Limb (tissue), 2 donors: ENCODE measurements around the gene RANBP3L.
"Not testable (repeated sequence)": the region's sequence is repeated elsewhere in the genome, so short reads cannot be mapped to it uniquely, and the experiment has no call there.

Source experiments
- DNase-seq, 2 donors: peaks; one replicate each; pipeline ENCODE4 v3.0.0-alpha.2; 2016; ENCODE audit errors: extremely low spot score in 2 of 2

RANBP3L gene

DNA sequence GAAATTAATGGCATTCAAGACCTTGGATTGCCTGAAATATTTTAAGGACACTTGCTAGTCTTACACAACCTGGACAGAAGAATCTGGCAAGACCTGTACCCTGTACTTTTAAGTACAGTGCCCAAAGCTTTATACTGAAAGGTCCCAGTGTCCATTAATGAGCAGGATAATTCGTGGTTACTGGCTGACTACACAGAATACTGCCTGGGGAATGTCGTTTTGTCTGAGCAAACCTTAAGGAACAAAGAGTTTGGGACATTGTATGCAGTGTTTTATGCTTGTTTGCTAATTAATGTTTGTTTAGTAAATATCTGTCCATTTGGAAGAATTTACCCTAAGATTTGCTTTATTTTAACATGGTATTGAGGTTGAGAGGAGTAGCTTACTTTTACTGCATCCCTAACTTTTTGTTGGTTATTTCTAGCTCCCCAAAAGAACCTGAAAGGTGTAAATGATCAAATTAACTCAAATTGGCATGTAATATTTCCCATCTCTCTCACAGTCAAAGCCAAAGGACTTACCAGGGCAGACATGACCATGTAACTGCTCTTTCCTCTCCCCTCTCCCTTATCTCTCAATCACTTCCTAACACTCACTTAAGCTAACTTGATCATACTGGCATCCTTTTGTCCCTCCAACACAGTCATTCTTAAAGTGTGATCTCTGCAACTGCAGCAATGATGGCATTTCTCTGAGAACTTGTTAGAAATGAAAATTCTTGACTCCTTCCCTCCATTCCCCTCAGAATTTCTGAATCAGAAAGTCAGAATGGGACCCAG lies 15.7 kb downstream of the RANBP3L start:
- no peak for DNase-seq

DNA sequence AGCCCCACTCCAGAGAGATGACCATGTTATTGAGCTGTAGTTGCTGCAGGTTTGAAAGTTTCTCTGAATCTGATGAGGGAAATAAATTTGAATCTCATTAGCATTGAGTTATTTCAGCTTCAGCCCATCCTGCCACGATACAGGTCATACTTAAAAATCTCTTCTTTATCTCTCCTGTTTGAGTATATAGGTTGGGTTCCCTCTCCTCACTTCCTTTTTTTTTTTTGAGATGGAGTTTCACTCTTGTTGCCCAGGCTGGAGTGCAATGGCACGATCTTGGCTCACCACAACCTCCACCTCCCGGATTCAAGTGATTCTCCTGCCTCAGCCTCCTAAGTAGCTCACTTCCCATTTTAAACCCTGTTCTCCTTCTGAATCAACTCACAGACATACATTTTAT lies 17.9 kb downstream of the RANBP3L start:
- DNase-seq: not testable (repeated sequence)

DNA sequence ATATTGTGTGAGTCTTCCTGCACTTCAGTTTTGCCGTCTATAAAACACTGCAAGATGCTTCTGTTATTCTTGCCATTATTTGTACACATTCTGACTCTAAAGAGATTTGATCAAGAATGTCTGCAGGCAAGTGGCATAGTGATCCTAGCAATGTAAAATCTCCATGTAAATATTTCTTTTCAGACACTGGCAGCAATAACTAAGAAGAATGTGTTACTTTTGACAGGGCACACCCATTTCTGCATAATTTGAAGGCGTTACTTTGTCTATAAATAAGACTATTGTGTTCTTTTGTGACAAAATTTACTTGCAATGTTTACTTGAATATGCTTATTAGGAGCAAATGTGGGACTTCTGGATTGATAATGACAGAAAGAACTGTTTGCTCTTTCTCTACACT lies 20.1 kb downstream of the RANBP3L start:
- no peak for DNase-seq

DNA sequence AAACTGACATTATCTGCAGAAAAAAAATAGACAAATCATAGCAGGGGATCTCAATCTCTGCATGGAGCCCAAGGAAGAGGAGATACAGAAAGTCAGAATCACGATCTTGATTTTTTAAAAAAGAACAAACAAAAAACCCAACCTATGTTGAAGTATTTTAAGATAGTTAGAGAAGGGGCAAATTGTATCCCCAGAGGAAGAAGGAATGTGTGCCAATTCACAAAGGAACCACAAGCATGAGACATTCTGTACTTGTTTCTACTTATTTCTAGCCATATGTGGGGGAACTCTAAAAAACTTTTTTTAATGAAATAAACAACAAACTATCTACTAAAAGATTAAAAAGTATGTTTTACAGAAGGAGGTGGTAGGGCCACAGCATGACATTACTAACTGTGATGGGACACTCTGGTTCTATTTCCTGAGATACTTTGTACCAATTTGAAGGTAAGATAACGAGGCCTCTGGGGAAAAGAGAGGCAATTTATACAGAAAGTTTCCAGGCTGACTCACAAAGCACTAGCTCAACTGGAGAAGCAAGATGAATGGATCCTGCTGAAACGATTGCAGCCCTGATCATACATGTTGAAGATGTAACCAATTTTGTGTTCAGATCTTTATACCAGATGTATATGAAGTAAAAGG lies 22.5 kb downstream of the RANBP3L start:
- no peak for DNase-seq

DNA sequence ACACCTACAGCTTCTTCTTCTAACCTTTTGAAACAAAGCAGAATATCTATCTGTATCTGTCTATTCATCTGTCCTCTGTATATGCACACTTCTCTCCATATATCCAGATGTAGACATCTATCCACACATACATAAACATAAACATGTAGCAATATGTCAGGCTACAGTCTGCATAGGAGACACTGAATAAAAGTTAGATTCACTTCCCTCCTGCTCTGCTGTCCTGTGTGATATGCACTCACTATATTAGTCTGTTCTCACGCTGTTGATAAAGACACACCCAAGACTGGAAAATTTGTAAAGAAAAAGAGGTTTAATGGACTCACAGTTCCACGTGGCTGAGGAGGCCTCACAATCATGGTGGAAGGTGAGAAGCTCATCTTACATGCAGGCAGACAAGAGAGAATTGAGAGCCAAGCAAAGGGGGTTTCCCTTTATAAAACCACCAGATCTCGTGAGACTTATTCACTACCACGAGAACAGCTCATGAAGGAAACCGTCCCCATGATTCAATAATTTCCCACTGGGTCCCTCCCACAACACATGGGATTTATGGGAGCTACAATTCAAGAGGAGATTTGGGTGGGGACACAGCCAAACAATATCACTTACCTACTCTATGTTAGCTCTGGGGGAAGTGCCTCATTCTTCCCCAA lies 24.1 kb downstream of the RANBP3L start:
- DNase-seq: no peak

DNA sequence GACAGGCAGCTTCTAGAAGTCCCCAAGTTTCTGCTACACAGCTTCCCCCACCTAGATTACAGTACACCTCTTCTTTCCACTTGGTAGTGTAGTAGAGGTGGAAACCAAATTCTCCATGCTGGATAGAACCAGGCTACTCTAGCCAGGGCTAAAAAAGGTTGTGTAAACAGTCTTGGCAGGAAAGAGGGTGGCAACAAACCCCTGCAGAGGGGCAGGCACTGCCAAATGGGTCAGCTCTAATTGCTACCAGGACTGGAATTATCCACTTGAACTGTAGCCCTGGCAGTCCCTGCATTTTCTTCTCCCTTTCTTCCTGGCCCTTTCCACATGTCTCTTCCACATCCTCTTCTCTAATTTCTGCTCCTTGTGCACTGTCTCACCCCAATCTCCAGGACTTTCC lies 24.8 kb downstream of the RANBP3L start:
- DNase-seq: no peak

DNA sequence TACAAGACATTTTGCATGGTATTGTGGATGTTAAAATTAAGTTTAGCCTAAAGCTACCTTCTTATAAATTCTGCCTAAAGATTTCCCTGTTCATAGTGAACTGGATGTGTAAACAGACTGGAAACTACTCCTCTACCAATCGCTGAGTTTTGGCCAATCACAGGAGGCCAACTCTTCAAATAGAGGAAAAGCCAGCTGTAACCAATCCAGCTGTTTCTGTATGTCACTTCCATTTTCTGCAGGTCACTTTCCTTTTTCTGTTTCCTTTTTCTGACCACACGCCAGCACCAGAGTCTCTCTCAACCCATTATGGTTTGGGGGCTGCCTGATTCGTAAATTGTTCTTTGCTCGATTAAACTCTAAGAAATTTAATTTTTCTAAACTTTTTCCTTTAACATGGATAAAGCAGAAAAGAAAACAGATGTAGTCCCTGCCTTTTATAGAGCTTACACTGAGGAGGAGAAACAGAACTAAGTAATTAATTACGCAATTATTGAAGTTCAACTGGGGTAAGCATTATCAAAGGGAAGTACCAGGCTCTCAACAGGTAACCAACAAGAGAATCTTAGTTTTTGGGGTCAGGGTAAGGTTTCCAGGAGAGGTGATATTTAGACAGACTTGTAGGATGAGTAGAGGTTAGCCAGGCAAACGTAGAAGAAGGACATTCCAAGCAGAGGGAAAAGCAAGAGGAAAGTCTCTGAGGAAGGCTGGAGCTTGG lies 27.7 kb downstream of the RANBP3L start:
- no peak for DNase-seq

DNA sequence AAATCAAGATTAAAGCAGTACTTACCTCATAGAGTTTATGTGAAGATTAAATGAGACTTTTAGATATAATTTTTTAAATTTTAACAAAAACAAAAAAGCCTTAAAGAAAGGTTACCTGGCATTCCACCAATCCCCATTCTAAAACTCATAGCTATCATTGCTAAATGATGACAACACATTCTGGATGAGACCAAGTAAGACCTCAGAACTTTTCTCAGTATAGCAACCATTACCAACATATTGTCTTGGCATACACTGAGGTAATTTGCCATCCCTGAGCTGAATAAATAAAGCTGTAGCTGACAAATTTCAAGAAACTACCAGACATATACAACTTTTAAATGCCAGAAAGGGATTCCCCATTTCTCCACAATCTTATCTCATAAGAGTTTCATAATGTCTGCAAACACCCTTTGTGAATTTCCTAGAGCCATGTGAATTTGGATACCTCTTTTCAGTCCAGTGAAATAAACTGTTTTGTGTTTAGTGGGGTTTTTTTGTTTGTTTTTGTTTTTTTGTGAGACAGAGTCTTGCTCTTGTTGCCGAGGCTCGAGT lies 29.5 kb downstream of the RANBP3L start:
- DNase-seq: no peak

DNA sequence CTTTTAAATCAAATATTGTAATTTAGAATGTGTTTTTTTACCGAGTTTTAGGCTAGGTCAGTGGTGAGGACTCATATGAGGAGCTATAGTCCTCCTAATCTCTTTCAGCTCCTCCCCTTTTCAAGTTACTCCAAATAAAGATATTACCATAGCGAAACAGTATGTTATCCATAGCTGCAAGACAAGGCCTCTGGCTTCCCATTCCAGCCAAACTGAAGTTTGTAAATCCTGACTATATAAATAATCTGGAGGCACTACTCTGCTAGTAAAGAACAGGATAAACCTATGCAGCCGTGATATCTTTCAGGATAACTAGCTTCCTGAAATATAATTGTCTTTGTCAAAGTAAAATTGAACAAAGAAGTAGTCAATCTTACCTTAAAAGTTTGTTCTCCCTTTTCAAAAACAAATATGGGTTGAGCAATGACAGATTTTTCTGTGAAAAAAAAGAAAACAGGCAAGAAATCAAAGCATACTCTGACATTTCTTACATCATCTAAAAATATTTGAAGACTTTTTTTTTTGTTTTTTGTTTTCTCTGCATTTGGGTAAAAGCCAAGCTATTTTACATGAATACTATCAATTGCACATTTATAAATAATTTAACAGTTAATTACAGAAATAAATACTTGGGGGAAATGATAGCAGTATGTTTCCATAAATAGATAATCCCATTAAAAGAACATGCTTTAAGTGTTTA lies 30.7 kb downstream of the RANBP3L start:
- DNase-seq: no peak

DNA sequence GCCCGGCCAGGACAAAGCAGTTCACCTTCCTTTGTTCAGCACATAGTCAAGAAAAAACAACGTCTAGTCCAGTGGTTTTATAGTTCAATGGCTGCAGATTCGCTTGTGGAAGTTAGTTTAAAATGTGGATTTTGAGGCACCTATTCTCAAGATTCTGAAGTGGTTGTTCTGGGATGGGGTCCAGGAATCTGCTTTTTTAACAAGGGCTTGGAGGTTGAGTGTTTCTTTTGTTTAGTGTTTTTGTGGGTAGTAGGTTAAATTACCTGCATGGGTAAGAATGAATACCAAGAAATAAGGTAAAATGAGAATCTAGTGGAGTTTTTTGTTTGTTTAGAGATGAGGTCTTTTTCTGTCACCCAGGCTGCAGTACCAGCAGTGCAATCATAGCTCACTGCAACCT lies 31.5 kb downstream of the RANBP3L start:
- DNase-seq: no peak

DNA sequence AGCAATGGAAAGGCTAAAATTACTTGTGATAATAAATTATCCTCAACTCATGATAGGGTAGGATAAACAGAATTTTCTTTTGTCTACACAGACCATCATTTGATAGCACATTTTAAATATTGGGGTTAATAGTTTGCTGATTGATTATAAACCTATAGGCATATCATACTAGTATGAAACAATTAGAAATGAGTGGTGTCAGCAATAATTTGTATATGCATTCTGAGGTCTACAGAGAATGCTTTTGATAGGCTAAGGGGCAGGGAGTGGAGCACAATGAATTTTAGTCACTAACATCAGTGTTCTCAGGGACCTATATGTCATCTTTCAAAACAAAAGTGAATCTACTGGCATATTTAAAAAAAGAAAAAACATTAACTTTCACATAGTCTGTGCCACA lies 32.2 kb downstream of the RANBP3L start:
- no peak for DNase-seq

DNA sequence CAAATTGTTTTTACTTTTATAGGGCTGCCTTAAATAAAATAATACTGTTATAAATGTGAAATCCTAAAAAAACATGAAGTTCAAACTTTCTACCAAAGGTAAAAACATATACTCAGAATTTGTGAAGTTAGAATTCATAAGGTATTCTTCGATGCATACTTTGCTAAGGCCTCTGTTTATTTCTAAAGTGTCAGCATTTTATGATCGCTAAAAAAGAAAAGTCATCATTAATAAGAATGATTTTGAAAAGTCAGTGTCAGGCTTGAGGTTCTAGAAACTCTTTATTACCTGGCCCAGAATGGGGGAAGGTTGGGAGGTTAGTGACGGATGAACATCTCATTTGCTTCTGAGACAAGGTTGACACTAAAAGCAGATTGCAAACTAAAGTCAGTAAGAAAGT lies 33.8 kb downstream of the RANBP3L start:
- DNase-seq: no peak

DNA sequence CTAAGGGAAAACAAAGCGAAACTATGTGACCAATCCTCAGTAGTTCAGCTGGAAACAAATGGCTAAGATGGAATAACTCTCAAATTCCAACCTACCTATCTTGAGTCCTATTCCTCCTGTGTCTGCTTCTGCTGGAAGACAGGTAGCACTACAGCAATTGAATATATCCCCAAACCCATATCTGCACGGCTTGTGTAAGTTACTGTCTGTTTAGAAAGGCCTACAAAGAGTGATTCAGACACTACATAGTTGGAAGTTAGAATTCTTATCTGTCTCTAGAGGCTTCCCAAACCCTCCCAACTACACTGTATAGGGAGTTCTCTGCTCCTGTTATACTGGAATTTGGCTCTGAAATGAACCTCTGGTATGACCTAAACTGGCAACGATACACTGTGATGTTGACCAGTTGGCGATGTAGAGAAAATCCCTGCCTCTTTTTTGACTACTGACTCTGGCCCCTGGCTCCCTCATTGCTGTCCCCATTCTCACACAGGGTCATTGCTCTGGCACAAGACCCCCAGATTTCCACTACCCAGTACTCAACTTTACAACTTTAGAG lies 37.4 kb downstream of the RANBP3L start:
- no peak for DNase-seq

DNA sequence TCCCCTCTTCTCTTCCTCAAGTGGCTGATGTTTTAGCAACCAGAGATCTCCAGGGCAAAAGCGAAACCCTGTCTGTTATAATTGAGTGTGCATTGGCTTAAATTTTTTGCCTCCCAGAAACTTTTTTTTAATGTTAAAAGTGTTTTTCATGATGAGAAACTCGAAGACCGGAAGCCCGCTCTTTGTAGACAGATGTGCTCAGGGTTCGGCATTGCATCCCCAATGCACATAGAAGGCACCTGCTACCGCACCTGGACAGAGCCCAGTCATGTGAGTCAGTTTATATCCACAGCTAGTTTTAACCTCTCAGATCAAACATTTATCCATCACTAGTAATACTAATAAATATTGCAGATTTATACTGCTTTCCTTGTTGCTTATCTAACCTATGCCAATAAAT lies 40.5 kb downstream of the RANBP3L start:
- no peak for DNase-seq

DNA sequence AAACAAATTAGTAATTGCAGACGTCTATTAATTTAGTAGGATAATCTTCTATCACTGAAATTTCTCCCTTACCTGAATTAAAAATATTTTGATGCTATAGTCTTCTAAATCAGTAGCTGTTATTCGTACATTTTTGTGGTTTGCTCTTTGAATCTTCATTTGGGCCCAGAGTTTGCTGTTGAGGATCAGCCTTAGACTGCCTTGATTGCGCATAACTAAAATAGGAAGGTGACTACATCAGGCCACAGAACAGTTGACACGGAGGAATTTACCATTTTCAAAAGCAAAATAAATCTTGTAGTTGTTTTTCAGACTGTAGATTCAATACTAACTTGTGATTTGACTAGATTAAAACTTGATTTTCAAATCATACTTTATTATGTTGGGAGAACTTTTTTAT lies 48.1 kb downstream of the RANBP3L start:
- no peak for DNase-seq

DNA sequence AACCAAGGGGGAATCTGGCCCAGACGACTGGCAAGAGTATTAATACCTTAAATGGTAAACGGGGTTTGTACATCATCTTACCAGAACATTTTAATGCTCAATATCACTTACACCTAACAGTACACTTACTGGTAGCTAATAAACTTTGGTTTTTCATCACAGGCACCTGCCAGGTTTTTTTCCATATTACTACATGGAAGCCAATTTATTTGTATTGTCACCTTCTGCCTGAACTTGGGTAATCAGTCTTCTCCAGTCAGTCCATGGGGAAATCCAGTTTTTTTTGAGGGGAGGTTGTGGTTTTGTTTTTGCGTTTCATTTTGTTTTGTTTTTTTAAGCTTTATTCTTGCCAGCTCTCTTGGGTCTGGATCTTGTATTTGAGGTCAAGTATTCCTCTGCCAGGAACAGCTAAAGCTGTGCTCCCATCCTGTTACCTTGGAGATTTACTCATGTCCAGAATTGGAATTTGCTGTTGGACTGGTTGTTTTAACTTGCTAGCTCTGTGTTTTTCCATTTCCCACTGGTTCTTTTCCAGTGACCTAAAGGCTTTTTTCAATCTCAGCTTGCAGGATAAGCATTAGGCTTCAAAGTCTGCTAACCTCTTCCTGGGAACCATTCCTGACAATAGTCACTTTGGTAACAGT lies 48.9 kb downstream of the RANBP3L start:
- DNase-seq: no peak

DNA sequence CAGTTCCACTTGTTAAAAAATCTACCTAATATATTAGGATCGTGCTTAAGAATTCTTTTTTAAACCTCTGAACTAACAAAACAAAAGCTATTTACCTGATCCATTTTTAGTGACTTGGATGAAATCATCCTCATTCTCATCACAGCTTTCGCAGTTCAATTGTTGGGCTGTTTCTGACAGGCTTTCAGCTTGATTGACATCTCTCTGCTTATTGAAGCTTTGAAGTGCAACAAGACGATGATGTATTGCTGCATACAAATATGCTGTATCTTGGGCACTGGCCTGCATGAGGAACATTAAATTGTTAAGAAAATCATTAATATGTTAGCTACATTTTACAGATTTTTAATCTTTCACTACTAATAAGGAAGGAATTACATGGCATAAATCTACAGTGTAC lies 50.5 kb downstream of the RANBP3L start:
- DNase-seq: no peak

DNA sequence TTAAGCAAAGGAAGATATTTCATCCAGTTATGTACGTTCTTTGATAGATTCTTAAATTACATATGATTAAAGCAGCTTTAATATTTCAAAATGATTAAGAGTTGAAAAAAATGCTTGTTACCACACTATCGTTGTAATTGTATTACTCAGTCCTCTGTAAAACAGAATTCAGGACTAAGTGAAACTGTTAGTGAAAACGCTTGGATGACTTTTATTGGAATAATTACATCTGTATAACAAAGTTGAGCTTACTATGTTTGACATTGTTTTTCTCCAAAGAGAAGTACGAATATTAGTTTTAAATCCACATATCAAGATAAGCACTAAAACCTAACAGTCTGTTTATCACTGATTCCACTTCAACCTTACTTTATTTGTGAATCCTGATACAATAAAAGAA lies 51.3 kb downstream of the RANBP3L start:
- no peak for DNase-seq

DNA sequence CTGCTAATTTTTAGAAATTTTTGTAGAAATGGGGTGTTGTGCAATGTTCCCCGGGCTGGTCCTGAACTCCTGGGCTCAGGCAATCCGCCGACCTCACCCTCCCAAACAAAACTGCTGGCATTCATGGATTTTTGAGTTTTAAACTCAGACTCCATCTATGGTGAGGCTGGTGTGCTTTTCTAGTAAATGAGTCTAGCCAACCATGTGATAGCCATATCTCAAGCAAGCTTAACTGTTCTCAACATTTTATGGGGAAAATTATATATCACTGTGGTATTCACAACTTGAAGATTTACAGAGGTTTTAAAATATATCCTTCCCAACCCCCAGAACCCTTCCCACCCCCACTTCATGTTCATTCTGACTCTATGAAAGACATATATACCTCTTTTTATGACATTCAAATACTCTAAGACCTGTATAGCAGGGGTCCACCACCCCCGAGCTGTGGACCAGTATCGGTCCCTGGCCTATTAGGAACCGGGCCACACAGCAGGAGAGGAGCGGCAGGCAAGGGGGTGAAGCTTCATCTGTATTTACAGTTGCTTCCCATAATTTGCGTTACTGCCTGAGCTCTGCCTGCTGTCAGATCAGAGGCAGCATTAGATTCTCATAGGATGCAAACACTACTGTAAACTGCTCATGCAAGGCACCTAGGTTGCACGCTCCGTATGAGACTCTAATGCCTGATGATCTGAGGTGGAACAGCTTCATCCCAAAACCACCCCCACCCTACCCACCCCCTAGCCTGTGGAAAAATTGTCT lies 55.5 kb downstream of the RANBP3L start:
- no peak for DNase-seq

DNA sequence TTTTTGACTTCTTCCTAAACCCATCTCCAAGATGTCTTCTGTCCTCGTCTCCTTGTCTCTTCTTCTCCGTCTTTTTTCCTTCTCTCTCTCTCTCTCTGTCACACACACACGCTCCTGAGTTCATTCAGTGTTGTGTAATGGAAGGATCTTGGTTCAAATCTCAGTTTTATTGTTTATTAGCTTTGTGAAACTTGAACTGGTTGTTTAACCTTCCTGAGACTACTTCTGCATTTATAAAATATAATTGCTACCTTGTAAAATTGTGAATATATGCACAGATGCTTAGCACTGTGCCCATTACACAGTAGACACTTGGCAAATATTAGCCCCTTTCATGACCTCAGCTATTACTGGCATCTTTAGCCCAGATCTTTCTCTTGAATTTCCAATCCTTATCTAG lies 57.6 kb downstream of the RANBP3L start:
- no peak for DNase-seq
